ENCODE data around the gene FAHD2A.

GRCh38 chr2:95375532-95376150, 26.9 kb upstream of the FAHD2A start:
- TF ChIP-seq CTCF (IDR thresholded peaks at IDR 0.05; ENCODE audit: insufficient read depth, low read length, poor library complexity, severe bottlenecking) (no peak), EZH2phosphoT487 (conservative IDR thresholded peaks at IDR 0.05; ENCODE audit: low read length) (no peak)
